ENCODE results near the gene ZBTB37.

GRCh38 chr1:173920861-173921260 lies 52.7 kb downstream of the ZBTB37 start:
- TF ChIP-seq, protein P1, sequence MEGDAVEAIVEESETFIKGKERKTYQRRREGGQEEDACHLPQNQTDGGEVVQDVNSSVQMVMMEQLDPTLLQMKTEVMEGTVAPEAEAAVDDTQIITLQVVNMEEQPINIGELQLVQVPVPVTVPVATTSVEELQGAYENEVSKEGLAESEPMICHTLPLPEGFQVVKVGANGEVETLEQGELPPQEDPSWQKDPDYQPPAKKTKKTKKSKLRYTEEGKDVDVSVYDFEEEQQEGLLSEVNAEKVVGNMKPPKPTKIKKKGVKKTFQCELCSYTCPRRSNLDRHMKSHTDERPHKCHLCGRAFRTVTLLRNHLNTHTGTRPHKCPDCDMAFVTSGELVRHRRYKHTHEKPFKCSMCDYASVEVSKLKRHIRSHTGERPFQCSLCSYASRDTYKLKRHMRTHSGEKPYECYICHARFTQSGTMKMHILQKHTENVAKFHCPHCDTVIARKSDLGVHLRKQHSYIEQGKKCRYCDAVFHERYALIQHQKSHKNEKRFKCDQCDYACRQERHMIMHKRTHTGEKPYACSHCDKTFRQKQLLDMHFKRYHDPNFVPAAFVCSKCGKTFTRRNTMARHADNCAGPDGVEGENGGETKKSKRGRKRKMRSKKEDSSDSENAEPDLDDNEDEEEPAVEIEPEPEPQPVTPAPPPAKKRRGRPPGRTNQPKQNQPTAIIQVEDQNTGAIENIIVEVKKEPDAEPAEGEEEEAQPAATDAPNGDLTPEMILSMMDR (IDR thresholded peaks at IDR 0.05) = no peak
- no peak for TF ChIP-seq POLR2A (IDR thresholded peaks at IDR 0.05)
- no peak for TF ChIP-seq POLR2AphosphoS5 (IDR thresholded peaks at IDR 0.05)

Measured in gastroesophageal sphincter (tissue), 3 donors.